ENCODE measurements around the gene ATP2C2. TPM values are rescaled to one million over a fixed set of nuclear protein-coding genes. Genes with fewer than 3 reads are reported as not detected.

Gene ATP2C2
- total and polyA plus RNA-seq, 7 donors = 0.03 to 0.06 TPM; not detected in 5

- 86 to 91% (median 86%) methylated on average over 8 of the region's 8 CpGs for WGBS, 3 donors
- ATAC-seq = no peak
- TF ChIP-seq, protein P1, sequence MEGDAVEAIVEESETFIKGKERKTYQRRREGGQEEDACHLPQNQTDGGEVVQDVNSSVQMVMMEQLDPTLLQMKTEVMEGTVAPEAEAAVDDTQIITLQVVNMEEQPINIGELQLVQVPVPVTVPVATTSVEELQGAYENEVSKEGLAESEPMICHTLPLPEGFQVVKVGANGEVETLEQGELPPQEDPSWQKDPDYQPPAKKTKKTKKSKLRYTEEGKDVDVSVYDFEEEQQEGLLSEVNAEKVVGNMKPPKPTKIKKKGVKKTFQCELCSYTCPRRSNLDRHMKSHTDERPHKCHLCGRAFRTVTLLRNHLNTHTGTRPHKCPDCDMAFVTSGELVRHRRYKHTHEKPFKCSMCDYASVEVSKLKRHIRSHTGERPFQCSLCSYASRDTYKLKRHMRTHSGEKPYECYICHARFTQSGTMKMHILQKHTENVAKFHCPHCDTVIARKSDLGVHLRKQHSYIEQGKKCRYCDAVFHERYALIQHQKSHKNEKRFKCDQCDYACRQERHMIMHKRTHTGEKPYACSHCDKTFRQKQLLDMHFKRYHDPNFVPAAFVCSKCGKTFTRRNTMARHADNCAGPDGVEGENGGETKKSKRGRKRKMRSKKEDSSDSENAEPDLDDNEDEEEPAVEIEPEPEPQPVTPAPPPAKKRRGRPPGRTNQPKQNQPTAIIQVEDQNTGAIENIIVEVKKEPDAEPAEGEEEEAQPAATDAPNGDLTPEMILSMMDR (IDR thresholded peaks at IDR 0.05) = no peak
- Histone ChIP-seq H3K4me1 (peaks cover 6% of the 10 kb centered on the region), H3K27me3 (ENCODE audit: insufficient read depth in 3 of 3, low read length in 2 of 3) (no peaks in the 10 kb centered on the region), H3K9me3 (peaks cover 5% of the 10 kb centered on the region), H3K4me3 (no peak overlapping the region), H3K36me3 (ENCODE audit: insufficient read depth in 1 of 2, low read depth in 1 of 2) (peaks cover 0 to 54% of the 10 kb centered on the region in 2 donors), H3K27ac (no peak overlapping the region)
- DNase-seq = no peak
- intact Hi-C loops (cut with DNase I) = loop anchor here in 1 of 2 donors (10.0 kb wide), 2 partner anchors 314 to 664 kb away; no protein-coding TSS in a partner anchor
Measured at GRCh38 chr16:84489131-84489530, 120.8 kb downstream of the ATP2C2 start.

DNA sequence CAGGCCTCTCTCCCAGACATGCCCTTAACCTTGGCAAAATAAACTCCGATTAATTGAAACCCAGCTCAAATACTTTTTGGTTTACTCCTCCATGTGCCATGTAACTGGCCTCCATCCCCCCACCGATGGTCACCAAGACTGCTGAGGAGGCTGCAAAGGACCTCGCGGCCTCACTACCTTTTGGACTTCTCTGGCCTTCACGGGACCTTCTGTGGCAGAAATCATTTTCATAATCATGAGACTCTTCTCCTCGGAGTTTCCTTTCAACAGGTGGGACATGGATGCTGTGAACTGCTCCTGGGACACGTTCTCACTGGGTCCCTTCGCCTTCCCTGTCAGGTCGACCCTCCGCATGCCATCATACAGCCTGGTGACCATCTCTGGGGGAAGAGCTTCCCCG, 127.2 kb downstream of the ATP2C2 start:
- Histone ChIP-seq H3K27ac (no peak overlapping the region), H3K36me3 (ENCODE audit: insufficient read depth in 1 of 2, low read depth in 1 of 2) (peaks cover 0 to 62% of the 10 kb centered on the region in 2 donors), H3K4me1 (no peaks in the 10 kb centered on the region), H3K9me3 (peaks cover 5% of the 10 kb centered on the region), H3K27me3 (ENCODE audit: insufficient read depth in 3 of 3, low read length in 2 of 3) (no peaks in the 10 kb centered on the region), H3K4me3 (no peak overlapping the region)
- DNase-seq (no peak), ATAC-seq (no peak)
- intact Hi-C loops (cut with DNase I) = no loop called here
- TF ChIP-seq, protein P1 (IDR thresholded peaks at IDR 0.05) = no peak
- WGBS, 3 donors = 95 to 96% (median 95%) methylated on average over 11 of the region's 11 CpGs

- Histone ChIP-seq H3K36me3 (ENCODE audit: insufficient read depth in 1 of 2, low read depth in 1 of 2) (peaks cover 0 to 62% of the 10 kb centered on the region in 2 donors), H3K27ac (no peak overlapping the region), H3K9me3 (peaks cover 5% of the 10 kb centered on the region), H3K4me3 (no peak overlapping the region), H3K4me1 (no peaks in the 10 kb centered on the region), H3K27me3 (ENCODE audit: insufficient read depth in 3 of 3, low read length in 2 of 3) (no peaks in the 10 kb centered on the region)
- intact Hi-C loops (cut with DNase I) = no loop called here
- no peak for DNase-seq
- WGBS, 3 donors = 95 to 97% (median 96%) methylated on average over 3 of the region's 3 CpGs
- no peak for ATAC-seq
- TF ChIP-seq, protein P1 (IDR thresholded peaks at IDR 0.05) = no peak
Measured at GRCh38 chr16:84496991-84497390, 128.7 kb downstream of the ATP2C2 start.

DNA sequence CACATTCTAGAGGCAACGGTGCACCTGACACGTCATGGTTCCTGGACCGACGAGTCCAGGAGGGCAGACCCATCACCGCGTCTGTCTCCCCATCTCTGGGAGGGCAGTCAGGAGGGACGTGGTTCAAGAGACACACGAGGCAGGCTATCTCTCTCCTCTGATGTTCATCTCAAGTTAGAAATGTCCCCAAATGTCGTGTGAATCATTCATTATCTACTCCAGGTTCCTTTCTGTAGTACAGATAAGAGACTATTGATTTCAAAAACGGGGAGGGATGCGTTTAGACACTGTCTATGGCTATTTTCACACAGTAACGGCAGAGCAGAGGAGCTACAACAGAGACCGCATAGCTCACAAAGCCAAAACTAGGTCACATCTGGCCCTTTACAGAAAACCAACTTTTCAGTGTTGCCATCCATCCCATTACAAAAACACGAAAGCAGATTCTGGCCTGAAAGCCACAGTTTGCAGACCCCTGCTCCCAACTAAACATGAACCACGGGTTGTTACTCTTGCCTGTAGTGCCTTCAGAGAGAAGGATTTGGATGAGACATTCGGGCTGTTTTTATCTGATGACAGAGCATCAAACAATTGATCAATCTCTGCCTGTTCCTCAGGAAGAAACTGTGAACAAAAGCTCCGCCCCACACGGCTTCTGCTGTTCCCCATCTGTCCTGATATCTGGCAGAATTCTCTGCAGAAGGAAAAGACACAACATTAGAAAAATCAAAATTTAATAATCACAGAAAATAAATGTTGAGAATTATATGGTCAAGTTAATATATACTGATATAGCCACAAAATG, 129.3 kb downstream of the ATP2C2 start:
- H3K27ac ChIP-seq = no peak overlapping the region
- peaks cover 0 to 66% of the 10 kb centered on the region in 2 donors for H3K36me3 ChIP-seq (ENCODE audit: insufficient read depth in 1 of 2, low read depth in 1 of 2)
- DNase-seq (no peak), ATAC-seq (no peak)
- H3K27me3 ChIP-seq (ENCODE audit: insufficient read depth in 3 of 3, low read length in 2 of 3) = no peaks in the 10 kb centered on the region
- peaks cover 5% of the 10 kb centered on the region for H3K9me3 ChIP-seq
- TF ChIP-seq, protein P1 (IDR thresholded peaks at IDR 0.05) = no peak
- no peak overlapping the region for H3K4me3 ChIP-seq
- WGBS, 3 donors = 90 to 94% (median 91%) methylated on average over 18 of the region's 18 CpGs
- intact Hi-C loops (cut with DNase I) = no loop called here
- H3K4me1 ChIP-seq = no peaks in the 10 kb centered on the region

All from psoas muscle (tissue), 8 donors.